Thyroid gland (tissue), 4 donors: ENCODE measurements around the gene FOXO1.

Source experiments
- CTCF ChIP-seq, 6 experiments: fragments of 200-600 bp in 3 of 6; fragments of 450-650 bp in 3 of 6; sonication (generic) in 3 of 6; IDR thresholded peaks; one replicate each; pipeline ENCODE4 v1.5.1; 2016 to 2019; ENCODE audit warnings: antibody characterized with exemption in 6 of 6, mild to moderate bottlenecking in 2 of 6, inconsistent platforms in 1 of 6, moderate library complexity in 1 of 6
- POLR2A ChIP-seq, 2 donors: fragments of 450-650 bp; IDR thresholded peaks; one replicate each; pipeline ENCODE4 v1.6.1; 2017; ENCODE audit warnings: antibody characterized with exemption in 2 of 2, mild to moderate bottlenecking in 2 of 2, moderate library complexity in 1 of 2

GRCh38 chr13:40609972-40610726 lies 56.3 kb downstream of the FOXO1 start:
- no peak for TF ChIP-seq CTCF (IDR thresholded peaks at IDR 0.05)
- no peak for TF ChIP-seq POLR2A (IDR thresholded peaks at IDR 0.05)
